ENCODE data around the gene MT1M.

Gene MT1M

DNA sequence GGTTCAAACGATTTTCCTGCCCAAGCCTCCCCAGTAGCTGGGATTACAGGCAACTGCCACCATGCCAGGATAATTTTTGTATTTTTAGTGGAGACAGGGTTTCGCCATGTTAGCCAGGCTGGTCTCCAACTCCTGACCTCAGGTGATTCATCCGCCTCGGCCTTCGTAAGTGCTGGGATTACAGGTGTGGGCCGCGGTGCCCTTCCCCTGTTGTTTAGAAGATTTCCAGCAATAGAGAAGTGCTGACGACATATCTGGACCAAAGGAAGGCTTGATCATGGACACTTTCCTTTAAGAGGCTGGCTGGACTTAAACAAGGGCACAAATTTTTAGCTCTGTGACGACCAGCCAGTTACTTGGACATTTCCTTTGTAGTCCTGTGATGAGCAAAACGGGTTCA lies 1.3 kb upstream of the MT1M start:
- no peak for DNase-seq

DNA sequence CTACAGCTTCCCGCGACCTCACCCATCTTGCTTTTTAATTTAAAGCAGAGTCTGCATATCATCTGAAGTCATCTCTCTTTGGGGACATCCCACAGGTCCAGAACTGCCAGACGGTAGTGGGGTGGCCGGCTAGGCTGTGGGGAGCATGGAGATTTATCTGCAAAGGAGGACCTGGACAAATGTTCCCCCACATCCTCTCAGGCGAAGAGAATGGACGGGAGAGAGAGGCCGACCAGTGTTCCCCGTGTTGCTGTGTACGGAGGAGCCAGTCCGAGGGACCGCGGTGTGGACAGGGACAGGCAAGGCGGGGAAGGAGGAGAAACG lies 665 bp upstream of the MT1M start:
- DNase-seq, result no peak

DNA sequence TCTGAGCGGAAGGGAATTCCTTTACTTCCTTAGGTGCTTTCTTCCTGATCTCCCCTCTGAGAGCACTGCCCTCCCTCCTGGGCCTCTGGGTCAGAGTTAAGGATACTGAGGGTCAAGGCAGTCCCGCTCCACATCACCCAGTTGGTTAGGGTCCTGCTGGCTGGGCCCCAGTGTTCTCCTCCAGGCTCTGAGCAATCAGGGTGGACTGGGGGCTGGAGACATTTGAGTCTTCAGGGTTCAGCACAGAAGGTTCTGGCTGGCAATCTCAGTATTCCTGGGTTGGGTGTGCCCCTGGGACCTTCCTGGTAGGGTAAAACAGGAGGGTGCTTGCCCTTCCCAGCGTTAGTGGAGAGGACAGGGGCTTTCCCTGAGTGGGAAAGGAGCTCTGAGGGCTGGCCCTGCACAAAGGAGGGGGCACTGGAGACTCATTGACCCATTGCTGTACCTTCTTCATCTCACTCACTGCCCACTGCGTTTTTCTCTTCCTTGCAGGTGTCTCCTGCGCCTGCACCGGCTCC lies 448 bp downstream of the MT1M start:
- DNase-seq, result no peak

DNA sequence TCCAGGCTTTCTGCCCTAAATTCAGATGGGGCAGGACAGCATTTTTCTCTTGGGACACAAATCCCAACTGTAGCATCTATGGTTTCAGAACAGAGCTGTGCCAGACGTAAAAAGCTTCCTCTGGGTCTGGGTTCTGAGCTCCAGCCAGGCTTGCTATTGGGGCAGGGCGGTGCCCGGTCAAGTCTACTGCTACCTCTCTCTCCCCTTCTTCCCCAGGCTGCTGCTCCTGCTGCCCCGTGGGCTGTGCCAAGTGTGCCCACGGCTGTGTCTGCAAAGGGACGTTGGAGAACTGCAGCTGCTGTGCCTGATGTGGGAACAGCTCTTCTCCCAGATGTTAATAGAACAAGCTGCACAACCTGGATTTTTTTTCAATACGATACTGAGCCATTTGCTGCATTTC lies 1.1 kb downstream of the MT1M start:
- DNase-seq, result no peak

DNA sequence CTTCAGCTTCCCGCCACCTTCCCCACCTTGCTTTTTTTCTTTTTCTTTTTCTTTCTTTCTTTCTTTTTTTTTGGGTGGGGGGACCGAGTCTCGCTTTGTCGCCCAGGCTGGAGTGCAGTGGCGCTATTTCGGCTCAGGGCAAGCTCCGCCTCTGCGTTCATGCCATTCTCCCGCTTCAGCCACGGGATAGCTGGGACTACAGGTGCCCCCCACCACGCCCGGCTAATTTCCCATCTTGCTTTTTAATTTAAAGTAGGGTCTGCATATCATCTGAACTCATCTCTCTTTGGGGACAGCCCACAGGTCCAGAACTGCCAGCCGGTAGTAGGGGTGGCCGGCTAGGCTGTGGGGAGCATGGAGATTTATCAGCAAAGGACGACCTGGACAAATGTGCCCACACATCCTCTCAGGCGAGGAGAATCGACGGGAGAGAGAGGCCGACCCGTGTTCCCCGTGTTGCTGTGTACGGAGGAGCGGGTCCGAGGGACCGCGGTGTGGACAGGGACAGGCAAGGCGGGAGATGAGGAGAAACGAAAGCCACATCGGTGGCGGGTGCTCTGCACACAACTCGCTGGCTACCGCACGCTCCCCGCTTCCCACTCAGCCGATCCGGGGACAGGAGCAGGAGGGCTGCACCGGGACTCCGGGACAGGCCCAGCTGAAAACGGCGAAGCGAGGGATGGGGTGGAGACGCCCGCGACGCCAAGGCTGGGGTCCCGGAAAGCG lies 2.4 kb downstream of the MT1M start:
- no peak for DNase-seq

DNA sequence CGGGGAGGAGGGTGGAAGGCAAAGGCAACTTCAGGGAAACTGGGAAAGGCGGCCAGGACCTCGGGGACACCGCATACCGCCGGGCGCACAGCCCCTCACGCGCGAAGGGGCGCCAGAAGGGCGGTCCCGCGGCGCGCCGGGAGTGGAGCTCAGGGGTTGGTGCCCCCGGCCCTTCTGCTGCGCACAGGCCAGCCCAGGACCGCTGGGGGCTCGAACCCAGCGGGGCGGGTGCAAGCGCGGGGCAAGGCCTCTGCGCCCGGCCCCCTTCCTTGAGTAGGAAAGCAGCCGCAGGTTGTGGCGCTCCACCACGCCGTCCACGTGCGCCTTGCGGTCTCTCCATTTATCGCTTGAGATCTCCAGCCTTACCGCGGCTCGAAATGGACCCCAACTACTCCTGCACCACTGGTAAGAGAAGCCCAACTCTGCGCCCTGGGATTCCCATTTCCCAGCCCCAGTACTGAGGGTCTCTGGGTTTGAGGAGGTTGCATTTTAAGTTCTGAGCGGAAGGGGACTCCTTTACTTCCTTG lies 3.0 kb downstream of the MT1M start:
- DNase-seq, result no peak

DNA sequence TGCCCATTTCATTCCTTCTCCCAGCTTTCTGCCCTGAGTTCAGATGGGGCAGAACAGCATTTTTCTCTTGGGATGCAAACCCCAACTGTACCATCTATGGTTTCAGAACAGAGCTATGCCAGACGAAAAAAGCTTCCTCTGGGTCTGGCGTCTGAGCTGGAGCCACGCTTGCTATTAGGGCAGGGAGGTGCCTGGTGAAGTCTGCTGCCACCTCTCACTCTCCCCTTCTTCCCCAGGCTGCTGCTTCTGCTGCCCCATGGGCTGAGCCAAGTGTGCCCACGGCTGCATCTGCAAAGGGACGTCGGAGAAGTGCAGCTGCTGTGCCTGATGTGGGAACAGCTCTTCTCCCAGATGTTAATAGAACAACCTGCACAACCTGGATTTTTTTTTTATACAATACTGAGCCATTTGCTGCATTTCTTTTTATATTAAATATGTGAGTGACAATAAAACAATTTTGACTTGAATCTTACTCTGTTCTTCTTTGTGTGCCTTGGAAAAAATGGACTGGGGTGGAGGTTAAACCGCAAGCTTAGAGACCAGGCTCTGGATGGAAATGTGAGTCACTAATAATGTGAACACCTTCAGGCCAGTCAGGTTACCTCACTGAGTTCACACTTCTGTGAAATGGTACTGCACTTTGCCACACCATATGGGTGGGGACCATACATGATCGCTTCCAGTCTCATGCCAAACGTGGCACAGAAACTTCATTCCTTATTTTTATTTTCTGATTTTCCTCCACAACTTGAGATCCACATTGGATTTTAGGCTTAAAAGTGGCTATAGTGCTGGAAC lies 4.4 kb downstream of the MT1M start:
- DNase-seq, result no peak

DNA sequence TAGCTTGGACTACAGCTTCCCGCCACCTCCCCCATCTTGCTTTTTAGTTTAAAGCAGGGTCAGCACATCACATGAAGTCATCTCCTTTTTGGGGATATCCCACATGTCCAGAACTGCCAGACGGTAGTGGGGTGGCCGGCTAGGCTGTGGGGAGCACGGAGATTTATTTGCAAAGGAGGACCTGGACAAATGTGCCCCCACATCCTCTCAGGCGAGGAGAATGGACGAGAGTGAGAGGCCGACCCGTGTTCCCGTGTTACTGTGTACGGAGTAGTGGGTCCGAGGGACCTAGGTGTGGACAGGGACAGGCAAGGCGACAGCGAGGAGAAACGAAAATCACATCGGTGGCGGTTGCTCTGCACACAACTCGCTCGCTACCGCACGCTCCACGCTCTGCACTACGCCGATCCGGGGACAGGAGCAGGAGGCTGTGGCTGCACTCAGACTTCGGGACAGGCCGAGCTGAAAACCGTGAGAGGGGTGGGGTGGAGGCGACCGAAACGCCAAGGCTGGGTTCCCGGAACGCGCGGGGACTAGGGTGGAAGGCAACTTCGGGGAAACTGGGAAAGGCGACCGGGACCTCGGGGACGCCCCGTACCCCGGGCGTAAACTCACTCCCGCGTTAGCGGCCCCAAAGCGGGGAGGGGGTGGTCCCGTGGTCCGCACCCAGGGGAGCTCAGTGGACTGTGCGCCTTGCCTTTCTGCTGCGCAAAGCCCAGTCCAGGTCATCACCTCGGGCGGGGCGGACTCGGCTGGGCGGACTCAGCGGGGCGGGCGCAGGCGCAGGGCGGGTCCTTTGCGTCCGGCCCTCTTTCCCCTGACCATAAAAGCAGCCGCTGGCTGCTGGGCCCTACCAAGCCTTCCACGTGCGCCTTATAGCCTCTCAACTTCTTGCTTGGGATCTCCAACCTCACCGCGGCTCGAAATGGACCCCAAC lies 5.6 kb downstream of the MT1M start, which contains the start of gene MT1A:
Gene MT1A, plus strand, starts transcription at position 853 of the 937 bp plus-strand sequence. Its CDS starts 73 bp downstream, at position 926.
- no peak for DNase-seq

DNA sequence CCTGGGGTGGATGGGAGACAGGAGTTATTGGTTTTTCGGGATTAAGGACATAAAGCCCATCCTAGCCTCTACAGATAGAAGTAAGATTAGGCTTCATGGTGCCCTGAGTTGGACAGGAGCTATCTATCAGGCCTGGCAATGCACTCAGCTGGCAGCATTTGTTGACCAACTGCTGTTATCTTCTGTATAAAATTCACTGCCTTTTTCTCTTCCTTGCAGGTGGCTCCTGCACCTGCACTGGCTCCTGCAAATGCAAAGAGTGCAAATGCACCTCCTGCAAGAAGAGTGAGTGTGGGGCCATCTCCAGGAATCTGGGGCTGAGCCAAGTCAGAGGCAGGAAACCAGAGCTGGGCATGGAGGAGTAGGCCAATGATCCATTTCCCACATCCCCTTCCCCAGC lies 6.6 kb downstream of the MT1M start:
- DNase-seq, result no peak

DNA sequence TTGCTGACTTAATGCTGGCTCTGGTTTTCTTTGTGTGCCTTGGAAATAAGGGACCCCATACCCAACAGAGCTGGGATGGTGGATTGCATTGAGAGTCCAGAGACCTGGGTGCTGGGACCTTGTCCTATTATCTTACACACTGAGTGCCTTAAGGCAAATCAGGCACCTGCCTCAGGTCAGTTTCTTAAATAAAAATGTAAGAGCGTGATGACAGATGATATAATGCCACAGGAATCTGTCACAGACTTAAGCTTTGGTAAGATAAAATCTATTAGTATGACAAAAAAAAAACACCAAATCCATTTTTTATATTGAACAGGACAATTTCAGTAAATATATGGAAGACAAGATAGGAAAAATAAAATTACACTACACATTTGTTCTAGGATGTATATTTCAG lies 7.6 kb downstream of the MT1M start:
- DNase-seq, result no peak

DNA sequence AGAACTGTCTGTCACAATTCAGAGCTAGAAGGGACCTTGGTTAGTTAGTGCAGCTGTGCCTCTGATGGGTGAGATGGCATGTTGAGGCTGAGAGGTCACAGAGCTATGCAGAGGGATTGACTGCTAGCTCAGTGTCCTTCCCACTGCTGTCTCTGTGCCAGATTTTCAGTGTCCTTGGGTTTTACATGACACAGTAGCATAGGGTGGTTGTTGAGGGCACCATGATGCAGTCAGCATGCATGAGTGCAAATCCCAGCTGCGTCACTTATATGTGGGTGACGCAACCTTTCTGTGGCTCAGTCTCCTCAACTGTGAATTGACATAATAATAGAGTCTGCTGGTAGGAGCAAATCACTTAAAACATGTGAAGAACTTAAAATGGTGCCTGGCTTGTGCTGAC lies 8.7 kb downstream of the MT1M start:
- DNase-seq, result no peak

DNA sequence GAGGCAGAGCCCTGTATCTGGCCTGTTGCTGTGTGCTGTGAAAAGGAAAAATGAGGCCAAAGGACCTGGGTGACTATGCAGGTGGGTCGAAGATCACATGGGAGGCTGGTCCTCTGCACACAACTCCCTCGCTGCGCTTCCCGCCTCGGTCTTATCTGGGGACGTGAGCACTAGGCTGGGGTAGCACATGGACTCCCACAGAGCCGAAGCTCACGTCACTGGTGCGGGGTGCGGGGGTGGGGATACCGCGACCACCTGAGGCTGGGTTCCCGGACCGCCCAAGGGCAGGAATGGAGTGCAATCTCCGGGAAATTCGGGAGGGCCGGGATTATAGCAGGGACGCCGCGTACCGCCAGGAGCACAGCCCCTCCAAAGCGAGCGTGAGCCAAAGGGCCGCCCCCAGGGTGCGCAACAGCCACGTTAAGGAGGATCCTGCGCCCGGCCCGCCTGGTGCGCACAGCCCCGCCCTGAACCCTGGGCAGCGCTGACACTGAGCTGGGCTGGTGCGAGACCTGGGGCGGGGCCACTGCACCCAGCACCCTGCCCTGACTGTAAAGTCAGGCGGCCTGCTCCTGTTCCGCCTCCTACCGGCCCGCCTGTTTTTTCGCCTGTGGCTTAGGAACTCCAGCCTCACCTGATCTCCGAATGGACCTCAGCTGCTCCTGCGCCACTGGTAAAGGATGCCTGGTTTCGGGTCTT lies 10.8 kb downstream of the MT1M start:
- no peak for DNase-seq

DNA sequence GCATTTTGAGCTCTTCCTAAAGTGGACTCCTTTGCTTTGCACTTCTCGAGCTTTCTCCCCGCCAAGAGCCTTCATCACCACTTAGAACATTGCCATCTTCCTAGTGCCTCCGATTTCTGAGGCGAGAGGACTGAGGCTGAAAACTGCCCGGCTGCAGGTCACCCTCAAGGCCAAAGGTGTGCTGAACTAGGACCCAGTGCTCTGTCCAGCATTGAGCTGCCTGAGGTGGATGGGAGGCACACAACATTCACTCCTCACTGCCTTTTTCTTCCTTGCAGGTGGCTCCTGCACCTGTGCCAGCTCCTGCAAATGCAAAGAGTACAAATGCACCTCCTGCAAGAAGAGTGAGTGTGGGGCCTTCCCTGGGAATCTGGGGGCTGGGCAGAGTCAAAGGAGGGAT lies 11.4 kb downstream of the MT1M start:
- no peak for DNase-seq

DNA sequence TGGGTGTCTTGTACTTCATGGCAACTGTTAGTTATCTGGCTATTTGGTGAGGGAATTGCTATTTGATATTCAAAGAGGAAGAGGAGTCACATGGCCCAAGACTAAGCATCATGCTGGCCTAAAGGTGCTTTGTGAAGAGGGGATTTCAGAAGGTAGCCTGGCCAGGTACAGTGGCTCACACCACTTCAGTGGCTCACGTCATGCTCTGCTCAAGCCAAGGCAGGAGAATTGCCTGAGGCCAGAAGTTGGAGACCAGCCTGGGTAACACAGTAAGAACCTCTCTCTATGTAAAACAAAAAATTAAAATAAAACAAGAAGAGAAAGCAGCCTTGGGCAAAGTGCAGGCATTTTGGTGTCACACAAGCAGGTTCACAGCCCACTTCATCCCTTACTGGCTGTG lies 12.9 kb downstream of the MT1M start:
- DNase-seq, result no peak

DNA sequence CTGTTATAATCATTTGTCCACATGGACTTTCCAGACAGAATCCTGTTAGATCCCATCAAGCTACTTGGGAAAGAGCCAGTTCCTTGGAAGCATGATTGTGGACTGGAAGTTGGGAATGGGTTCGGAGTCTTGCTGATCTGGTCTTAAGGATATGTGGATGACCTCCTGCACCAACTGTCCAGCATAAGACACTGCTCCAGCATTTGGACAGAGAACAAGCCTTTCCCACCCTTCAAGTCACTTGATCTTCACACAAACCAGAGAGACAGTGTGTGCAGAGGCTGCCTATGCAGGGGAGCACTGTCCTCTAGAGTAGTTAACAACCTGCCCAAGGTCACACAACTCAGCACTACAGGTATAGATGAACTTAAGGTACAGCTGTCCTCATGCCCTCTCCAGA lies 13.4 kb downstream of the MT1M start:
- no peak for DNase-seq

DNA sequence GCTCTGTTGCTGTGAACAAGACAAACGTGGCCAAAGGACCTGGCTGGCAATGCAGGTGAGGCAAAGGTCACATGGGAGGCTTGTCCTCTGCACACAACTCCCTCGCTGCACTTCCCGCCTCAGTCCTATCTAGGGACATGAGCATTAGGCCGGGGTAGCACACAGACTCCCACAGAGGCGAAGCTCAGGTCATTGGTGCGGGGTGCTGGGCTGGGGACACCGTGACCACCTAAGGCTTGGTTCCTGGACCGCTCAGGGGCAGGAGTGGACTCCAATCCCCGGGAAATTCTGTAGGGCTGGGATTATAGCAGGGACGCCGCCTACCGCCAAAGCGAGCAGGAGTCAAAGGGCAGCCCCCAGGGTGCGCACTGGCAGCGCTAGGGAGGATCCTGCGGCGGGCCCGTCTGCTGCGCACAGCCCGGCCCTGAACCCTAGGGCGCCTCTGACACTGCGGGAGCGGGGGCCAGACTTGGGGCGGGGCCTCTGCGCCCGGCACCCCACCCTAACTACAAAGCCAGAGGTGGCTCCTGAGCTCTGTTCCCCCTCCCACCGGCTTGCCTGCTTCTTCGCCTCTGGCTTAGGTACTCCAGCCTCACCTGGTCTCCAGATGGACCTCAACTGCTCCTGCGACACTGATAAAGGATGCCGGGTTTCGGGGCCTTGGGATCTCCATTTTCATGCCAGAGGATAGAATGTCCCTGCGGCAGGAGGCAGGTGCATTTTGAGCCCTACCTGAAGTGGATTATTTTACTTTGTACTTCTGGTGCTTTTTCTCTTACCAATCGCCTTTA lies 15.4 kb downstream of the MT1M start:
- DNase-seq, result no peak

DNA sequence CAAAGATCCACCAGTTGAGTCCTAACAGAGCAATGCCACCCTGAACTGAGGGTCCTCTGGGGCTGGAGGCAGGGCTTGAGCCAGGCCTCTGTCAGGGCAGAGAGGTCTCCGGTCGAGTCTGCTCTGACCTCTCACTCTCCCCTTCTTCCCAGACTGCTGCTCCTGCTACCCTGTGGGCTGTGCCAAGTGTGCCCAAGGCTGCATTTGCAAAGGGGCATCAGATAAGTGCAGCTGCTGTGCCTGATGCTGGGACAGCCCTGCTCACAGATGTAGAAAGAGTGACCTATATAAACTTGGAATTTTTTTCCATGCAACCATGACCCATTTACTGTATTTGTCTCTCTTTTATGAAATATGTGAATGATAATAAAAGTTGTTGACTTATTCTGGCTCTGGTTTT lies 16.8 kb downstream of the MT1M start:
- DNase-seq, result no peak

DNA sequence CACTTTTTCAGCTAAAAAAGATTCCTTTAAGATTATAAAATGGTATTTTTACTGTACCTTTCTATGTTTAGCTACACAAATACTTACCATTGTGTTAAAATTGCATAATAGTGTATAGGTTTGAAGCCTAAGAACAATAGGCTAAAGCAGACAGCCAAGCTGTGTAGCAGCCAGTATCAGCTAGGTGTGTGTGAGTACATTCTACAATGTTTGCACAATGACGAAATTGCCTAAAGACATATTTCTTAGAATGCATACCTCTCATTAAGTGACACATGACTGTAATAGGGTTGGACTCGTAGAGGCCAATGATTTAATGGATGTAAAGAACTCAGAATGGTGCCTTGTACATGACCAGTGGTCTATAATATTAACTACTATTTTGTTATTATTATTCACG lies 17.4 kb downstream of the MT1M start:
- no peak for DNase-seq

DNA sequence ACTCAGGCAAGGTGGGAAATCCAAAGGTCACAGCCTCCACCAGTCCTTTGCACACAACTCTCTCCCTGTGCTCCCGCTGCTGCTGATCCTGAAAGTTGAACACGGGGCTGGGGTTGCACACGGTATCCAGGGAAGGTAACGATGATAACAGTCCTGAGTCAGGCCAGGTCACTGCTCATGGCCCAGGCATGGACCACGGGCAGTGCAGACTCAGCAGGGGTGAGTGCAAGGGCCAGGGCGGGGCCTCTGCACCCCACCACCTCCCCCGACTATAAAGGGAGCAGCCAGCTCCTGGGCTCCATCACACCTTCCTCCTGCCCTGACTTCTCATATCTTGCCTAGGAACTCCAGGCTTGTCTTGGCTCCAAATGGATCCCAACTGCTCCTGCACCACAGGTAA lies 19.1 kb downstream of the MT1M start, which contains the start of gene MT1B:
Gene MT1B, plus strand, starts transcription at position 301 of the 400 bp plus-strand sequence. Its CDS starts 68 bp downstream, at position 369.
- DNase-seq, result no peak

DNA sequence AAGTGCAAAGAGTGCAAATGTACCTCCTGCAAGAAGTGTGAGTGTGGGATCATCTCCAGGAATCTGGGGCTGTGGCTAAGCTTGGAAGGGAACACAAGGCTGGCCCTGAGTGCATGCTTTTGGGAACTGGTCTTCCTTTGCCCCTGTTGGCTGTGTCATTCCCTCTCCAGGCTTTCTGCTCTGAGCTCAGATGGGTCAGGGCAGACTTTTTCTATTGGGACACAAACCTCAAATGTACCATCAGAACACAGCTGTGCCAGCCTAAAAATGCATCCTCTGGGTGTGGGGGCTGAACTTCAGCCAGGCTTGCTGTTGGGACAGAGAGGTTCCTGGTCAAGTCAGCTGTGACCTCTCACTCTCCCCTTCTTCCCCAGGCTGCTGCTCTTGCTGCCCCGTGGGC lies 20.1 kb downstream of the MT1M start:
- no peak for DNase-seq

DNA sequence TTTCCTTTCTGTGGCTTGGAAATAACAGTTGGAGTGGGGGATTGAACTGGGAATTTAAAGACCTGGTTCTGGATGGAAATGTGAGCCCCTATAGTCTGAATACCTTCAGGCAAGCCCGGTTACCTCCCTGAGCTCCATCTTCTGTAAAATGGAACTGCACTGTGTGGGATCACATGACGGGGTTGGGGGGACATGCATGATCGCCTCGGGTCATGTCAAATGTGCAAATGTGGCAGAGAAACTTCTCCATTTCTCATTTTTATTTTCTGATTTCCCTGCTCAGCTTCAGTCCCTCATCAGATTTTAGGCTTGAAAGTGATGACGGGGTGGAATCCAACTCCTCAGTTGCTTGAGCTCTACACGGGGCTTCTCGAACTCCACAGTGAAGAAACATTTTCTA lies 20.8 kb downstream of the MT1M start:
- no peak for DNase-seq

All from GDM1 (cell line).